Naive B cell (primary cell): ENCODE data around the gene FAM209B. TPM values are rescaled to one million over a fixed set of nuclear protein-coding genes. Genes with fewer than 3 reads are reported as not detected.
"Not testable (repeated sequence)": the region's sequence is repeated elsewhere in the genome, so short reads cannot be mapped to it uniquely, and the experiment has no call there.

Source experiments
- ATAC-seq, 2 donors: fragments of 150-1000 bp; cut with Tn5 transposase; 2 replicates each; pipeline ENCODE4 v1.10.0; 2021; ENCODE audit warnings: low read depth in 2 of 2, mild to moderate bottlenecking in 2 of 2, moderate library complexity in 2 of 2
- DNase-seq: peaks from one replicate; pipeline ENCODE4 v3.0.0; 2022
- H3K27ac Mint-ChIP-seq, 6 donors: one replicate each; pipeline ENCODE4 v1.8.0; 2020 to 2022; ENCODE audit warnings: mild to moderate bottlenecking in 6 of 6, mixed read lengths in 6 of 6, moderate library complexity in 5 of 6, inconsistent platforms in 2 of 6
- H3K27me3 Mint-ChIP-seq, 3 donors: one replicate each; pipeline ENCODE4 v1.8.0; 2021 to 2022; ENCODE audit warnings: mixed read lengths in 3 of 3, mild to moderate bottlenecking in 1 of 3
- H3K36me3 Mint-ChIP-seq, 2 donors: one replicate each; pipeline ENCODE4 v1.8.0; 2020 to 2022; ENCODE audit warnings: mixed read lengths in 2 of 2, inconsistent platforms in 1 of 2, mild to moderate bottlenecking in 1 of 2
- H3K4me1 Mint-ChIP-seq, 3 donors: one replicate each; pipeline ENCODE4 v1.8.0; 2020 to 2022; ENCODE audit warnings: mixed read lengths in 3 of 3, inconsistent platforms in 1 of 3, mild to moderate bottlenecking in 1 of 3, moderate library complexity in 1 of 3
- H3K4me3 Mint-ChIP-seq, 8 donors: one replicate each; pipeline ENCODE4 v1.8.0; 2020 to 2022; ENCODE audit warnings: mild to moderate bottlenecking in 8 of 8, mixed read lengths in 8 of 8, moderate library complexity in 8 of 8, inconsistent platforms in 2 of 8
- H3K9me3 Mint-ChIP-seq, 7 donors: one replicate each; pipeline ENCODE4 v1.8.0; 2020 to 2022; ENCODE audit warnings: mixed read lengths in 7 of 7, mild to moderate bottlenecking in 5 of 7, inconsistent platforms in 2 of 7, moderate library complexity in 1 of 7
- polyA plus RNA-seq, 6 donors: library from polyadenylated mRNA; unstranded; fragments of 300-500 nt; fragmentation: Illumina TruSeq; gene quantifications; one replicate each; pipeline ENCODE4 v1.2.3, GENCODE V29; 2021; ENCODE audit warnings: low read depth in 6 of 6

FAM209B gene
- polyA plus RNA-seq, 6 donors from 2014 or later, result 0.62 to 0.73 TPM; not detected in 4

GRCh38 chr20:56554869-56555268, 21.8 kb downstream of the FAM209B start:
- peaks cover 6 to 8% (median 8%) of the 10 kb centered on the region in 3 donors for H3K4me1 Mint-ChIP-seq
- no peak overlapping the region for H3K4me3 Mint-ChIP-seq
- H3K36me3 Mint-ChIP-seq, result no peaks in the 10 kb centered on the region
- DNase-seq, result no peak
- peak overlapping the region in 3 of 6 donors; percentile 23 to 83 (median 37) for H3K27ac Mint-ChIP-seq
- no peak for ATAC-seq
- H3K9me3 Mint-ChIP-seq, result no peaks in the 10 kb centered on the region
- H3K27me3 Mint-ChIP-seq, result peaks cover 0 to 5% (median 0%) of the 10 kb centered on the region in 3 donors

GRCh38 chr20:56558968-56559367, 25.9 kb downstream of the FAM209B start:
- H3K9me3 Mint-ChIP-seq, result no peaks in the 10 kb centered on the region

GRCh38 chr20:56564526-56564925, 31.5 kb downstream of the FAM209B start:
- not testable (repeated sequence) for H3K4me1 Mint-ChIP-seq, H3K9me3 Mint-ChIP-seq, H3K27me3 Mint-ChIP-seq, H3K4me3 Mint-ChIP-seq, H3K36me3 Mint-ChIP-seq, ATAC-seq, H3K27ac Mint-ChIP-seq, DNase-seq

More at GRCh38 chr20:56558968-56559367, 25.9 kb downstream of the FAM209B start:
- ATAC-seq (no peak), DNase-seq (no peak)
- H3K27ac Mint-ChIP-seq, result no peak overlapping the region
- H3K27me3 Mint-ChIP-seq, result no peaks in the 10 kb centered on the region
- peaks cover 6 to 8% (median 8%) of the 10 kb centered on the region in 3 donors for H3K4me1 Mint-ChIP-seq
- H3K36me3 Mint-ChIP-seq, result no peaks in the 10 kb centered on the region
- H3K4me3 Mint-ChIP-seq, result no peak overlapping the region

- Mint-ChIP-seq H3K27ac (no peak overlapping the region), H3K4me3 (no peak overlapping the region), H3K27me3 (peaks cover 7 to 11% (median 9%) of the 10 kb centered on the region in 3 donors), H3K9me3 (no peaks in the 10 kb centered on the region), H3K36me3 (no peaks in the 10 kb centered on the region), H3K4me1 (no peaks in the 10 kb centered on the region)
- ATAC-seq (no peak), DNase-seq (no peak)
Measured at GRCh38 chr20:56565511-56565910, 32.5 kb downstream of the FAM209B start.

GRCh38 chr20:56566621-56567020, 33.6 kb downstream of the FAM209B start:
- Mint-ChIP-seq H3K27me3 (peaks cover 13 to 16% (median 13%) of the 10 kb centered on the region in 3 donors), H3K4me3 (no peak overlapping the region), H3K27ac (no peak overlapping the region), H3K9me3 (peaks cover 0 to 4% (median 0%) of the 10 kb centered on the region in 7 donors), H3K4me1 (no peaks in the 10 kb centered on the region), H3K36me3 (no peaks in the 10 kb centered on the region)
- DNase-seq (no peak), ATAC-seq (no peak)

- Mint-ChIP-seq H3K27me3 (peaks cover 17 to 45% (median 30%) of the 10 kb centered on the region in 3 donors), H3K4me3 (no peak overlapping the region)
Measured at GRCh38 chr20:56570832-56571231, 37.8 kb downstream of the FAM209B start.

GRCh38 chr20:56572172-56572571, 39.1 kb downstream of the FAM209B start:
- peaks cover 0 to 4% (median 0%) of the 10 kb centered on the region in 7 donors for H3K9me3 Mint-ChIP-seq
- no peak for DNase-seq
- H3K4me3 Mint-ChIP-seq, result no peak overlapping the region
- ATAC-seq, result no peak
- peaks cover 17 to 52% (median 35%) of the 10 kb centered on the region in 3 donors for H3K27me3 Mint-ChIP-seq
- H3K27ac Mint-ChIP-seq, result no peak overlapping the region
- H3K4me1 Mint-ChIP-seq, result peaks cover 0 to 4% (median 0%) of the 10 kb centered on the region in 3 donors
- no peaks in the 10 kb centered on the region for H3K36me3 Mint-ChIP-seq

More at GRCh38 chr20:56570832-56571231, 37.8 kb downstream of the FAM209B start:
- no peak for DNase-seq
- H3K4me1 Mint-ChIP-seq, result peaks cover 0 to 4% (median 0%) of the 10 kb centered on the region in 3 donors
- no peak for ATAC-seq
- peaks cover 0 to 4% (median 0%) of the 10 kb centered on the region in 7 donors for H3K9me3 Mint-ChIP-seq
- H3K36me3 Mint-ChIP-seq, result no peaks in the 10 kb centered on the region
- H3K27ac Mint-ChIP-seq, result no peak overlapping the region

- no peak for DNase-seq
- peaks cover 11 to 45% (median 28%) of the 10 kb centered on the region in 3 donors for H3K27me3 Mint-ChIP-seq
- H3K4me1 Mint-ChIP-seq, result peaks cover 0 to 4% (median 0%) of the 10 kb centered on the region in 3 donors
- H3K36me3 Mint-ChIP-seq, result no peaks in the 10 kb centered on the region
- H3K9me3 Mint-ChIP-seq, result peaks cover 0 to 4% (median 0%) of the 10 kb centered on the region in 7 donors
- H3K4me3 Mint-ChIP-seq, result no peak overlapping the region
- no peak overlapping the region for H3K27ac Mint-ChIP-seq
- ATAC-seq, result no peak
Measured at GRCh38 chr20:56573986-56574385, 40.9 kb downstream of the FAM209B start.

GRCh38 chr20:56574531-56575142, 41.6 kb downstream of the FAM209B start:
- no peak for ATAC-seq
- H3K27ac Mint-ChIP-seq, result no peak overlapping the region
- no peak overlapping the region for H3K4me3 Mint-ChIP-seq
- peaks cover 11 to 45% (median 28%) of the 10 kb centered on the region in 3 donors for H3K27me3 Mint-ChIP-seq
- DNase-seq, result no peak
- H3K4me1 Mint-ChIP-seq, result peaks cover 0 to 4% (median 0%) of the 10 kb centered on the region in 3 donors
- H3K9me3 Mint-ChIP-seq, result peaks cover 0 to 4% (median 0%) of the 10 kb centered on the region in 7 donors
- H3K36me3 Mint-ChIP-seq, result no peaks in the 10 kb centered on the region

GRCh38 chr20:56575157-56575556, 42.1 kb downstream of the FAM209B start:
- DNase-seq (no peak), ATAC-seq (no peak)
- Mint-ChIP-seq H3K27me3 (peaks cover 7 to 50% (median 30%) of the 10 kb centered on the region in 3 donors), H3K4me1 (peaks cover 0 to 4% (median 0%) of the 10 kb centered on the region in 3 donors), H3K9me3 (peaks cover 0 to 4% (median 0%) of the 10 kb centered on the region in 7 donors), H3K4me3 (peak overlapping the region in 1 of 8 donors; percentile 48), H3K36me3 (no peaks in the 10 kb centered on the region), H3K27ac (no peak overlapping the region)

GRCh38 chr20:56575961-56576360, 42.9 kb downstream of the FAM209B start:
- Mint-ChIP-seq H3K27ac (no peak overlapping the region), H3K36me3 (no peaks in the 10 kb centered on the region), H3K4me1 (peaks cover 0 to 4% (median 0%) of the 10 kb centered on the region in 3 donors), H3K4me3 (no peak overlapping the region), H3K9me3 (peaks cover 0 to 2% (median 0%) of the 10 kb centered on the region in 7 donors), H3K27me3 (peaks cover 11 to 53% (median 32%) of the 10 kb centered on the region in 3 donors)
- DNase-seq (no peak), ATAC-seq (no peak)

GRCh38 chr20:56579301-56579710, 46.3 kb downstream of the FAM209B start:
- Mint-ChIP-seq H3K4me1 (peaks cover 0 to 4% (median 0%) of the 10 kb centered on the region in 3 donors), H3K27ac (no peak overlapping the region), H3K36me3 (no peaks in the 10 kb centered on the region), H3K9me3 (no peaks in the 10 kb centered on the region), H3K27me3 (peaks cover 9 to 43% (median 26%) of the 10 kb centered on the region in 3 donors), H3K4me3 (no peak overlapping the region)
- DNase-seq, result no peak
- no peak for ATAC-seq

- no peak overlapping the region for H3K4me3 Mint-ChIP-seq
- peaks cover 9 to 35% (median 24%) of the 10 kb centered on the region in 3 donors for H3K27me3 Mint-ChIP-seq
- ATAC-seq (no peak), DNase-seq (no peak)
- no peaks in the 10 kb centered on the region for H3K4me1 Mint-ChIP-seq
- H3K36me3 Mint-ChIP-seq, result no peaks in the 10 kb centered on the region
- no peaks in the 10 kb centered on the region for H3K9me3 Mint-ChIP-seq
- no peak overlapping the region for H3K27ac Mint-ChIP-seq
Measured at GRCh38 chr20:56580226-56580625, 47.2 kb downstream of the FAM209B start.

GRCh38 chr20:56581701-56582100, 48.7 kb downstream of the FAM209B start:
- no peak for DNase-seq
- Mint-ChIP-seq H3K4me1 (no peaks in the 10 kb centered on the region), H3K27me3 (peaks cover 9 to 22% (median 14%) of the 10 kb centered on the region in 3 donors), H3K36me3 (no peaks in the 10 kb centered on the region), H3K4me3 (no peak overlapping the region), H3K9me3 (no peaks in the 10 kb centered on the region), H3K27ac (no peak overlapping the region)
- no peak for ATAC-seq
